ENCODE data around the gene KIAA1328.
"Not testable (repeated sequence)": the region's sequence is repeated elsewhere in the genome, so short reads cannot be mapped to it uniquely, and the experiment has no call there.

DNA sequence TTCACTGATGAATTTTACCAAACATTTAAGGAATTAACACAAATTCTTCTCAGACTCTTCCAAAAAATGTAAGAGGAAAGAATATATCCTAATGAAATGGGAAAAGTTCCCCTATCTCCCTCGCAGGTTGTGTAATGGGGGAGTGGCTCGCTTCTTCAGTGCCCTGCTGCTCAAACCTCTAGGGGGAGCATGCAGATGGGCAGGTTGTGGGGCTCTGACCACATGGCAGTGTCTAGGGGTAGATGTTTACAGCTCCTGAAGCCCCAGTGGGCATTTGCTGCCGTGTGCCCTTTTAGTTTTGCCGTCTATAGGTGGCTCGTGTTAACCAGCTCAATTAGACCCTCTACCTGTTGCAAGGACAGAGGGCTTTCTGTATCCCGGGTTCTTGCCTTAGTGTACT lies 338.0 kb downstream of the KIAA1328 start:
- not testable (repeated sequence) for TF ChIP-seq CTCF (IDR thresholded peaks at IDR 0.05; ENCODE audit: poor library complexity, severe bottlenecking); POLR2AphosphoS5 (IDR thresholded peaks at IDR 0.05); EZH2 (IDR thresholded peaks at IDR 0.05; ENCODE audit: borderline replicate concordance, insufficient read depth, low read length, poor library complexity, severe bottlenecking)

All from neural cell (in vitro differentiated cells).